Fibroblast of skin of left biceps (primary cell): ENCODE data around the gene TFAP2B.

Source experiments
- DNase-seq, 2 experiments: peaks; one replicate each; pipeline ENCODE4 v3.0.0-alpha.2; 2013; ENCODE audit warnings: low read depth in 2 of 2

TFAP2B gene

DNA sequence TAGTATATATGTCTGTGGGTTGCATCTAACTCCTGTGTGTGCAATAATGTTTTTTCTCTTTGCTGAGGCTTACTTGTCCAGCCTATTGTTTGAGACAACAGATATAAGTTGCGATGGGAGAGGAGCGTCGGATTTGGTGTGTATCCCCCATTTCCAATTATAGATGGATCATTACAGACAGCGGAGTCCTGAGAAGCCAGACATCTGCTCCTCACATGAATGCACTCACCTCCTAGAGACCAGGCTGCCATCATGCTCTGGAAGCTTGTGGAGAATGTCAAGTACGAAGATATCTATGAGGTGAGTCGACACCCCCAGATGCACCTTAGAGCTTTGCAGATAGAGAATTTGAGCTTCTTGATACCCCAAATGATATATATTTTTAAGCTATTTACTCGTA, at the start of gene TFAP2B:
Gene TFAP2B, plus strand, starts transcription at position 199 of the 400 bp plus-strand sequence. Its CDS starts 21 bp downstream, at position 220.
- no peak for DNase-seq

DNA sequence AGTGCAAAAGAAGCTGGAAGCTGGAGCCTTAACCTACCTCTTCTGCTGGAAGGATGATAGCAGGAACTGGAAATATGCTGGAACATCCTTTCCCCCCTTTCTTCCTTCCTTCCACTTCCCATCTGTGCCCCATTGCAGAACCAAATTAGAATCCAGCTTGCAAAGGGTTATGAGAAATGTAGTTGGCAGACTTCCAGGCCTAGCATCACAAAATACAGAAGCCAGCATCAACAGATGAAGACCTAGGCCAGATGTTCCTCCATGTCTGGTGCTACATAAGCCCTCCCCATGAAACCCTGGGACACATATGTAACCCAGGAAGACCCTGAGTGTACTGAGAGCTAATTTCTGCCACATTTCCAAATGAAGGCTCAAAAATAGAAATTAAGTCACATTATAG, 40.0 kb upstream of the TFAP2B start:
- no peak for DNase-seq

DNA sequence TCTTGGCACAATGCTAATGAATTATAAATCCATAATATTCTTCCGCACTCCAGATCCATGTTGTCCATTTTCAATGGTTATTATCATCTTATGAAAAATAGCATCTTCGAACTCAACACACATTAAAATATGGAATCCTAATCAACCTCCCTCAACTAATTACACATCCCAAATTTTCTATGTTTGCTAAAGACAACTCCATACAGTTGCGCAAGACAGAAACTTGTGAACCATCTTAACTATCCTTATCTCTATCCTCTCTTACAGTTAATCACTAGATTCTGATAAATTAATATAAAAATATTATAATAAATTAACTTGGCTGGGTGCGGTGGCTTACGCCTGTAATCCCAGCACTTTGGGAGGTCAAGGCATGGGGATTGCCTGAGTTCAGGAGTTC, 38.3 kb upstream of the TFAP2B start:
- no peak for DNase-seq

- no peak for DNase-seq
These were observed 32.8 kb upstream of the TFAP2B start for GRCh38 chr6:50785921-50786320.

DNA sequence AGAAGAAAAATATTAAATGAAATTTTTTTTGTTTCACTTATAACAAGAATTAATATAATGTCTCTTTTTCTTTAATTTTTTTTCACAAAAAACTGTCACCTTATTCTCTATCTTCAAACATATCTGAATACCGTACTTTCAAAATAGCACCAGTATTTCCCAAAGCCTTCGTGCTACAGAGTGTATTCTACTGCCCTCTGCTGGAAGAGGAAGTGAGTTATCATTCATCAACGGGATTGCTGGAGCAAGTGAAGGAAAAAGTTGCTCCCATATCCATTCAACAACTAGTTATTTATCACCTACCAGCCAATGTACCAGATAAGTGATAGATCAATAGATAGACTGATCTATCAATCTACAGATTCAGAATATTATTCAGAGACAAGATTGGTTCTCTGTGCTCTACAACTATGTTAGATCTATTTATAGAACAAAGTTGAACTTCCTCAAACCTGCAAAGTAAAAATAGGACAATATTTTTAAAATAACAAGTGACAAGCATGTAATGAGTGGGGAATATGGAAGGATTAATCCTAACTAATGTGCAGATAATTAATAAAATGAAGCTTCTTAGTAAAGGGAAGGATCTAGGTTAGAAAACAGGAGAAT, 26.7 kb upstream of the TFAP2B start:
- no peak for DNase-seq

- DNase-seq, result no peak
These were observed 25.9 kb upstream of the TFAP2B start for GRCh38 chr6:50792771-50793170.

DNA sequence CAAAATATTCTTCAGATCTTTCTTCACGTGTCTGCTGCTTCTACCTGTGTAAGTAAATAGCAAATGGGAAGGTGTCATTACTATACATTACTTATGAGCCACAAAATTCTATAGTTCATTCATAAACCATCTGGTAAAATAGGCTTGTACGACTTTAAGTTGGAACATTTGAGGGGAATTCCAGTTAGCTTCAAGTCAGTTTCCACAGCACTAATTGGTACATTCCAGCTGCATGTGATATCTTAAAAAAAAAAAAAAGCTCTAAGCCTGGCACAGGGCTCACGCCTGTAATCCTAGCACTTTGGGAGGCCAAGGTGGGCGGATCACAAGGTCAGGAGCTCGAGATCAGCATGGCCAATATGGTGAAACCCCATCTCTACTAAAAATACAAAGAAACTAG, 23.1 kb upstream of the TFAP2B start:
- DNase-seq, result no peak

- no peak for DNase-seq
These were observed 14.4 kb upstream of the TFAP2B start for GRCh38 chr6:50804283-50804682.

GRCh38 chr6:50807035-50807434, 11.6 kb upstream of the TFAP2B start:
- DNase-seq, result no peak

DNA sequence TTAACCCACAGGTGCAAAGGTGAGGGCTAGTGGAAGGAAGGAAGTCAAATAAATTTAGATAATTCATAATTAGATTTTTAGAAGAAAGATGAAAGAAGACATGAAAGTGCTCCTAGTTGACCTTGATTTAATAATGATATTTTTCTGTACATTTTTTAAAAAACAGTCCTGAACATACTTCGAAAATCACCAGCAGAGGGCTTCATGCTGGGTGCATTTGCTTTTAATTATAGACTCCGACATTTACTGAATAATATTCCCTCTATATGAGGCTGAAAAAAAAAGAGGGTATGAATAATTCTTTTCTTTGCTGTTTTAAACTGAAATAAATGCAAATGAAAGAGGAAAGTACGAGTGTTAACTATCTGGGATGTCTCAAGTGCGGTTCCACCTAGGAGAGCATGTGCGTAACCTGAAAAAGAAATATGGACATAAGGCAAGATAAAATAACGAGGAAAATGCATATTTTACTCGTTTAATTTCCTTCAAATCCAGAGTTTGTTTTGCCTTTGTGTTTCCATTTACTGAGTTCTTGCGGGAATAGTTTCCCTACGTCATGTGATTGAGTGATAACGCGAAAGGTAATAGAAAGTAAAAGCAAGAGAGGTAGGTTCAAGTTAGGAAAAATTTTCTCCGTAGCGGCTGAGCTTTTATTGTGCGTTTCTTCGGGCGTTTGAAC, 3.1 kb upstream of the TFAP2B start:
- DNase-seq, result no peak

GRCh38 chr6:50816115-50816675, 2.5 kb upstream of the TFAP2B start:
- DNase-seq, result peak; percentile 14 to 19

DNA sequence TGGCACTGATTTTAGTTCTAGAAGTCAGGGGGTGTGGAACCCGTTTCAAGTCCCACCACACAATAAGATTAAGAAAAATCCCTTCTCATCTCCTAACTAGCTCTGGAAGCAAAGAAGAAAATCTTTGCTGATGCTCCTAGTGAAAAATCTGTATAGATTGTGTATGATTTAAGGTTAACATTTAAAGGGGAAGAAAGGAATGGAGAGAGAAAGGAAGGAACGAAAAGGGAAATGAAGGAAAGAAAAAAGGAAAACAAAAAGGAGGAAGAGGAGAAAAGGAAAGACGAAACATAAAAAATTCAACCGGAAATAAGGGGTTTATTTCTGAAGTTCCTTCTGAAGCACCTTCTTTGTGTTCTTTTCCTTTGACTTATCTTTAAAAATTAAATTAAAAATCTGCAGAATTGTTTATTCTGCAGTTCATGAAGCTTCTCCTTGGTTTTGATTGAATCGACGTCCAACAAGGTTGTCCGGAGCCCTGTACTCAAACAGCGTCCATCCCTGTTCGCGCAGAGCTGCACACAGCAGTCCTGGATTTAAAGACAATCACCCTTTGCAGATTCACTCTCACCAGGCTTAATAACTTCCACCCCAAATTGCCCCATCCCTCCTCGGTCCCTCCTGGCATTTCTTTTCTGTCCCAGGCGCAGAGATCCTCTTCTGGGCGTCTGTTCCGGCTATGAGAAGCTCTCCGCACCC, 1.6 kb upstream of the TFAP2B start:
- no peak for DNase-seq

GRCh38 chr6:50817646-50817950, 1.1 kb upstream of the TFAP2B start:
- DNase-seq, result no peak

GRCh38 chr6:50818020-50818419, 651 bp upstream of the TFAP2B start:
- no peak for DNase-seq

GRCh38 chr6:50819466-50819903, 814 bp downstream of the TFAP2B start:
- no peak for DNase-seq

DNA sequence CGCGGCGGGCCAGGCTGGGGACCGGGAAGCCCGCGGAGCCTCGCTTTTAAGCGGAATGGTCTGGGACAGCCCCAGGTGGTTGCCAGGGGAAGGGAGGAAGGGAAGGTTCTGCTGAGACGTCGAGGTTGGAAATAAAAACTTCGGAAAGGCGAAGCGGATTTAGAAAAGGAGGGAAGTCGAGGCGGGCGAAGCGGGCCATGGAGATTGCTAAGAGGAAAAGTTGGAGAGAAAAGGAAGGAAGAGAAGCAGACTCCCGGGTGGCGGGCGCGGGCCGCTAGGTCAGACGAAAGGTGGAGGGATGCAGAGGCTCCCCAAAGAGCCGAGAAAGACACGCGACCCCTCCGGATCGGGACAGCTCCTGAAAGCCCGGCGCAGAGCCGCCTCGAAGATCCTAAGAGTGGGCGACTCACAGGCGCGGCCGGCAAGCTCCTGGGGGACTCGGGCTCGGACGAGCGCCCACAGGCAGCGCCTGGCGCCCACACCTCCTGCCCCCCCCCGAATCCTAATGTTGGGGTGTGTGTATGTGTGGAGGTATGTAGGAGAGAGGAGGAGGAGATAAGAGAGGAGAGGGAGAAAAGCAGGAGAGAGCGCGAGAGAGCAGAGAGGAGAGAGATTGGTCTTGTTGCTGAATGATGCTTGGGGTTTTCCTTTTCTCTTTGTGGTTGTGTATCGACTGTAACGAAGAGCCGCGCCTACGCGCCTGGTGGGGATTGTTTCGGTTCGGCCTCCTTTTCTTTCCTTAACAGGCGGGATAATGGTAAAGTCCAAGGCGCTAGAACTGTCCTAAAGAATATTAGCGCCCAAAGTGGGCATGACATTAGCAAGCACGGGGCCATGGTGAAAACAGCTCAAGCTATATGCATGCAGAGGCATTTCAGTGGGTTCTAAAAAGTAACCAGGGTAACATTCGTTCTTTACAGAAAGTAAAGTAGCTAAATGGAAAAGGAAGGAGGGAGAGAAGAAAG, 1.5 kb downstream of the TFAP2B start:
- DNase-seq, result no peak

DNA sequence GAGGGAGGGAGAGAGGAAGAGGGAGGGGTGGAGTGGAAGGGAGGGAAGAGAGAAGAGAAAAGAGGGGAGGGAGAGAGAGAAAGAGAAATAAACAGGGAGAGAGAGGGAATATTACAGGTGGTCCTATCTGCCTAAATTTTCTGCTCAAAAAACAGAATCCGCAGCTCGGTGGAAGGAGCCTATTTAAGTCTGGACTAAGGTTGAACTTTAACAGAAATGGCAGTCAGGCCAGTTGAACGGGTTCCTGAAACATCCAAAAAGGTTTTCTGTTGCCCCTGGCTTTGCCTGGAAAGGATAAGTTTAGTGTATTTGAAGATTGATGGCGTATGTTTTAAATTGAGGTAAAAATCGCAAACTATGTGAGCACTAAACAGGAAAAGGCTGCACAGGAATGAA, 2.2 kb downstream of the TFAP2B start:
- DNase-seq, result no peak

DNA sequence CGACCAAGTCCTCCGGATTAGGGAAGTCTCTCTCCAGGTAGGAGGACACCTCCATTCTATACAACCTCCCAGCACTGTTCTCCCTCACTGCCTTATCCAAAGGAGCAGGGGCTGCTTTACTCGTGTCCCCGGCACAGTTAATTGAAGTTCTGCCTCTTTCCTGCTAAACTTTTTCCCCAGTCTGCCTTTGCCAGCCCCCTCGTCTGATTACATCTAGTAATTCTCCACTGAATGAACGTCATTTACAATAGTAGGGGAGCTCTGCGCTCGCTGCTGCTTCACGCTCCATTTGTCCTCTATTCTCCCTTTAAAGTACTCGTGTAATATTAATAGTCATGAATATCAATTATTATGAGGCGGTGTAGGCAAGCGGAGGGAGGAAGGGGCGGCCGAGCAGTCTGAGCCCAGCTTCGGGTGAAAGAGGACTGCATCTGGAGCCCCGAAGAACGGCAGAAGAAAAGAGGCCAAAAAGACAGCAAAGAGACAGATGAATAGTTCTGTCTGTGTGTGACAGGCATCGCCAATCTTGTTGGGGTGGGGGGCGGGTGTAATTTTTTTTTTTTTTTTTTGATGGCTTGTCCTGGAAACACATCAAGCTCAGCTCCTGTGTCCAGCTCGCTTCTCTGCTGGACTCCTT, 2.9 kb downstream of the TFAP2B start:
- no peak for DNase-seq

DNA sequence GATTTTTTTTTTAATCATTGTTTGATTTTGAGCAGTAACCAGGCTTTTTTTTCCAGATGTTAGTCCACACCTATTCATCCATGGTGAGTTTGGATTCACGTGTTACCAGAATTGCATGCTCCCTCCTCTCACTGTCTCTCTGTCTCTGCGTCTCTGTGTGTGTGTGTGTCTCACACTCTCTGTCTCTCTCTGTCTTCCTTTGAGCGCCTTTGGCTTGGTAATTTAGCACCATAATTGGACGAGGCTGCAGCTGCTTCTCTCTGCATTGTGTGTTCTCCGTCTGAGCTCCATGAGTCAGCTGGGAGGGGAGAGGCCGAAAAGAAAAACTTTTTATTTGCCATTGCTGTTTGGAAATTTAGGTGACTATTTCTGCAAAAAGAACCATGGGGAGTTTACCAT, 3.4 kb downstream of the TFAP2B start:
- no peak for DNase-seq

DNA sequence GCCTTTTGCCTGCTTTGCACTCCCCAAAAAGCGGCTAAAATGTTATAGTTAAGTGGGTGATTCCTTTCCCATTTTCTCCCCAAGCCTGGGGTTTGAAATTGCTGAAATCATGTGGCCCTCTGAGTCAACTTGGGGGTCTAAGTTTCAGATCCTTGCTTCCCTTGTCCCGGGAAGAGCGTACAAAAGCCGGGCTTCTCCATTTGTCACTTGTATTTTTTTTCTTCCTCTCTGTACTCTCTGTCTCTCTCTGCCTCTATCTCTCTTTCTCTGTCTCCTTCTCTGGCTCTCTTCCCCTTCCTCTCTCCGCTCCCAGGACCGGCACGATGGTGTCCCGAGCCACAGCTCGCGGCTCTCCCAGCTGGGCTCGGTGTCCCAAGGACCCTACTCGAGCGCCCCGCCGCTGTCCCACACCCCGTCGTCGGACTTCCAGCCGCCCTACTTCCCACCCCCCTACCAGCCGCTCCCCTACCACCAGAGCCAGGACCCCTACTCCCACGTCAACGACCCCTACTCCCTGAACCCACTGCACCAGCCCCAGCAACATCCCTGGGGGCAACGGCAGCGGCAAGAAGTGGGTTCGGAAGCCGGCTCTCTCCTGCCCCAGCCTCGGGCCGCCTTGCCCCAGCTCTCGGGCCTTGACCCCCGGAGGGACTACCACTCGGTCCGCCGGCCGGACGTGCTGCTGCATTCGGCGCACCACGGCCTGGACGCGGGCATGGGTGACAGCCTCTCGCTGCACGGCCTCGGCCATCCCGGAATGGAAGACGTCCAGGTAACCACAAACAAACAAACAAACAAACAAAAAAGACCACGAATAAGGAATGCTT, 4.6 kb downstream of the TFAP2B start:
- DNase-seq, result no peak
